GM18873 (cell line): ENCODE measurements around the gene GM2A.
"Not testable (repeated sequence)": the region's sequence is repeated elsewhere in the genome, so short reads cannot be mapped to it uniquely, and the experiment has no call there.

Source experiments
- ATAC-seq: cut with Tn5 transposase; IDR thresholded peaks from one replicate; pipeline ENCODE4 v1.9.1; 2021; ENCODE audit warnings: mild to moderate bottlenecking, moderate library complexity, moderate number of reproducible peaks; ENCODE audit not compliant: unreplicated experiment, low FRiP score

GM2A gene

DNA sequence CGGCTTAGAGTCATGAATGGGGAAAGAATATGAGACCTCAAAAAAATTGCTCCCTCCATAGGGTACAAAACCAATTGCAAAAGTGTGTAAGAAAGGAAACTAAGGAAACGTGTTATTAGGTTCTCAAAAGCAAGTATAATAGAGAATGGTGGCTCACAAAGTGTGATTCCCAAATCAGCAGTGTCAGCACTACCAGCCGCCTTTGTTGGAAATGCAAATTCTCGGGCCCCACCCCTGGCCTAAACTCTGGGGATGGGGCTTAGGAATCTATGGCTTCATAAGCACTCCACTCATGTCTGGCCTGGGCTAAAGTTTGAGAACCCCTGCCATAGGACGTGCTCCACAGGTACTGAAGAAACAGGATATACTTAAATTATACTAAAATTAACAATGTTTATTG, 27.5 kb upstream of the GM2A start:
- no peak for ATAC-seq

DNA sequence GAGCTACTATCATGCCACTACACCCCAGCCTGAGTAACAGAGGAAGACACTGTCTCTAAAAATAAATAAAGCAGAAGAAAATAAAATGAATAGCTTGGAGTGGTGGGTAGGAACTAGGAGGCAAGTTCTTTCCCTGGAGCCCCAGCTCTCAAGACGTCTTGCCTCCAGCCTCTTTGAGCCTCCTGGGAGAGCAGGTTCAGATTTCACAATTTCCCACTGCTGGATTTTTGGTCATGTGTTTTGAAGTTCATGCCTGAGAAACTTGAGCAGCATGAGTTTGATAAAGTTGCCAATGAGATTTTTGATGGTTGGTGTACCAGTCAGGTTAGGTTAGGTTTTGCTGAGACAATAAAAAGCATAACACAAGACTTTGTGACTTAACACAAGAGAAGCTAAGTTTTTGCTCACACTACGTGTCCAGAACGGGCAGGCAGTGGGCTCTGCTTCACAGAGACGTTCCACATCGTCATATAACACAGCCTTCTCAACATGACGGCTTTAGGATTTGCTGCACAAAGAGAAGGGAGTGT, 25.0 kb upstream of the GM2A start:
- no peak for ATAC-seq

DNA sequence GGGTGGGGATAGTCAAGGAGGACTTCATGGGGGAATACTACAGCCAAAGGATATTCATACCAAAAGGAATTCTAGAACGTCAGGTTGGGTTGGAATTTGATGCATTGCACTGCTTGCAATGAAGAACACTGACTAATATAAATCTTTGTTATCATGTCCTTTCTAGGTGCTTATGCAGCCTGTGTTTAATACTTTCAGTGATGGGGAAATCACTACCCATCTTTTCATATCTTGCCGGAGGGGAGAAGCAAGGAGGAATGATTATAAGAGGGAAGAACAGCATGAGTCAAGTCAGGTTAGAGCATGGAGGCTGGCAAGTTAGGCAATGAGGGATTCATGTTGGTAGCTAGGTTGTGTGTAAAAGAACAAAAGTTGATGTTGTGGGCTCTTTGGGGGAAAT, 24.0 kb upstream of the GM2A start:
- ATAC-seq, result no peak

DNA sequence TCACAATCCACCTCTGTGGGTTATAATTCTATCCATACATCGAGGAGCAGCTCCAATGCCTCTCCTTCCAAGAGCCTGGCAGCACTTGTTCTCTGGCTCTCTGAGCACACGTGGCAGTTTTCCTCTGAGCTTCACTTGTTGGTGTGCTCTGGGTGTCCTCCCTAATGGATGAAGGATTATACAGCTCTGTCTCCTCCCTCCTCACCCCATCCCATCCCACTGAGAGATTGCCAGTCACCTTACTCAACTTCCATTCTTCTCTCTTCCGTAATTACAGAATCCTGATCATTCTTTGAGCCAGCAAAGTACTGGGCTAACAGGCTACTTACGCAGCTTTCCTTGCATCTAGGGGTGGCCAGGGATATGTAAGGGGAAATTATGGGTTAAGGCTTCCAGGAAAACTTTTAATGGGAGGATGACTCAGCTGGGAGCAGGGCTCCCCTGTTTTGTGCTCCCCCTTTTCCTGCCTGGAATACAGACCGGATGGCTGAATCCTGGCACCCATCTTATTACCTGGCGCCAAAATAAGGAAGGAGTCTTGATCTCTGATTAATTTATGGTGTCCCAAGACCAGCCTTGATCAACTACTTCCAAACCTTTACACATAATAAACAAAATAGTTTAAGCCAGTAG, 22.8 kb upstream of the GM2A start:
- no peak for ATAC-seq

DNA sequence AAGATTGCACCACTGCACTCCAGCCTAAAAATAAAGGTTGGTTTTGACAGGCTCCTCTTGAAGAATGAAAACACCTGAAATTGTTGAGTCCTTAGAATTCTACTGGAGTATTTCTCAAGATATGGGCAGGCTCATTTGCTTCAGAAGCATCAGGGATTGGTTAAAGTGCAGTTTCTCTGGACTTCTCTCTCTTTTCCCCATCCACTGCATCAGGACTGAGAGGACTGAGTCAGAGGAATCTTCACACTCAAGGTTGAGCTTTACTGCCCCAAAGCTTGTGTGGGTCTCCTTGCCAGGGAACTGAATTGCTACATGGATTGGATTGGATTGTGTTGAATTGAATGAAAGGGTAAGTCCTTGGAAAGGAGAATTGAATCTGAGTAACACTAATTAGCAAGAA, 21.6 kb upstream of the GM2A start:
- no peak for ATAC-seq

DNA sequence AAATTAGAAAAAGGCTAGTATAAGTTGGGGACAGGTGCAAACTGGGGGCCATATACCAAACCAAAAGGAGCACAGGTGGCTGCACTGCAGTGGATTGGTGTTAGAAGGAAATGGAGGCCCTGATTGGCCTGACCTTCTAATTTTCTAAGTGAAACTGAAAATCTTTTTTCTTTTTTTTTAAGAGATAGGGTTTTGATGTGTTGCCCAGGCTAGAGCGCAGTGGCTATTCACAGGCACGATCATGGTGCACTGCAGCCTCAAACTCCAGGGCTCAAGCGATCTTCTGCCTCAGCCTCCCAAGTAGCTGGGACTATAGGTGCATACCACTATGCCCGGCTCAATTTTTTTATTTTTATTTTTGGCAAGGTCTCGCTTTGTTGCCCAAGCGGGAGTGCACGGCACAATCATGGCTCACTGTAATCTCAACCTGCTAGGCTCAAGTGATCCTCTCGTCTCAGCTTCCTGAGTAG, 19.3 kb upstream of the GM2A start:
- peak; percentile 61 for ATAC-seq

DNA sequence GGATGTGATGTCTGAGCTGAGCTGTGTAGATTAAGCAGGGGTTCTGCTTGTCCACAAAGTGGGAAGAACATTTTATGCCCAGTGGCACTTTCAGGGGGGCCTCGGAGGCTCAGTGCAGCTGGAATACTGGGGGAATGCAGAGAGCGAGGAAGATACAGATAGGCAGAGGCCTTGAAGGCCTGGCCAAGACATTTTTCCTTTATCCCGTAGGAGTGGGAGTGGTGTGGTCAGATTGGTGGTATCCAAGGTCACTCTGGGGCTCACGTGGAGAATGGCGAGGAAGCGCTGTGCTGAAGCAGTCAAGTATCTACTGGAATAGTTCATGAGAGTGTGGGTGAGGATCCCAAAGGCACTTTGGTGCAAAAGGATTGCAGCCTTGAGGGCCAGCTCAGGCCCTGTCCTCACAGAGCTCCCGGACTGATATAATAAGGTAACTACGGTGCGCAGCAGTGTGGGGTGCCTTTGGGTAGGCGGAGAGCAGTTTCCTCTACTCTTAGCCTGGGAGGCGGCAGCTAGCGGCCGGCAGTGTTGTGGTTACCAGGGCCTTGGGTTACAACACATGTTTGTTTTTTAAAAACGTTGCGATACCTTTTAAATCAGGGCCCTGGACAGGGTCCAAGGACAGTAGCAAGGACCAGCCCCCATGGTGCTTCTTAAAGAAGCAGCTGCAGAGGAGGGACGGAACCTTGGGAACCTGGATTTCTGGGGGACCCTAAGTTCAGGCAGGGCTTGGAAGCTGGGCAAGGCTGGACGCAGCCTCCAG, 18.3 kb upstream of the GM2A start:
- ATAC-seq, result no peak

DNA sequence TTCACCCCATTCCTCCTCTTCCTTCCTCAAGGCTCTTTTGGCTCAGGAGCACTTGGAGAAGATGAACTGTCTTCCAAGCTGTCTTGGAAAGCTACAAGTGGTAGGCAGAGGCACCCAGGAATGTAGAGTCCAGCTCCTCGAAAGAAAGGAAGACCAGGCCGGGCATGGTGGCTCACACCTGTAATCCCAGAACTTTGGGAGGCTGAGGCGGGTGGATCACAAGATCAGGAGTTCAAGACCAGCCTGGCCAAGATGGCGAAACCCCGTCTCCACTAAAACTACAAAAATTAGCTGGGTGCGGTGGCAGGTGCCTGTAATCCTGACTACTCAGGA, 17.8 kb upstream of the GM2A start:
- not testable (repeated sequence) for ATAC-seq

DNA sequence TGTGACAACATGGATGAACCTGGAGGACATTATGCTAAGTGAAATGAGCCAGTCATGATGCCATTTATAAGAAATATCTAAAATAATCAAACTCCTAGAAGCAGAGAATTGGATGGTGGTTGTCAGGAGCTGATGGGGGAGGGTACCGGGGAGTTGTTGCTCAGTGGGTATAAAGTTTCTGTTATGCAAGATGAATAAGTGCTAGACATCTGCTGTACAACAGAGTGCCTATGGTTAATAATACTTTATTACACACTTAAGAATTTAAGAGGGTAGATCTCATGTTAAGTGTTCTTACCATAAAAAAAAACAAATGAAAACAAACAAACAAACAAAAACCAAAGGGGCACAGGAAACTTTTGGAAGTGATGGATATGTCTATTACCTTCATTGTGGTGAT, 16.1 kb upstream of the GM2A start:
- ATAC-seq, result no peak

DNA sequence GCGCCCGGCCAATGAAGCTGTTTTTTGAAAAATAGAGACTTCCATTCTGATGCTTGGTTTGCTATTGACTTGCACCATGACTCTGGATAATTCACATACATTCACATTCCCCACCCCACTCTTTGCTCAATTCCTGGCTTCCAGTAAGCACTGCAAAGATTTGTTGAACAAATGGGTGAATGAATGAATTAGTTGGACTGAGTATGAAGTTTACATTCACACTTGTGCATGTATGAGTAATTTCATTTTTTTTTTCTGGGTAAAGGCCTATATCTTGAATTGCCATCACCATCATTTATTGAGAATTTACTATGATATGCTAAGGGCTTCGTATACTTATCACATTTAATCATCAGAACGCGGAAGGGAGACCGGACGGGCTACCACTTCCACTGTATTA, 15.3 kb upstream of the GM2A start:
- ATAC-seq, result no peak

DNA sequence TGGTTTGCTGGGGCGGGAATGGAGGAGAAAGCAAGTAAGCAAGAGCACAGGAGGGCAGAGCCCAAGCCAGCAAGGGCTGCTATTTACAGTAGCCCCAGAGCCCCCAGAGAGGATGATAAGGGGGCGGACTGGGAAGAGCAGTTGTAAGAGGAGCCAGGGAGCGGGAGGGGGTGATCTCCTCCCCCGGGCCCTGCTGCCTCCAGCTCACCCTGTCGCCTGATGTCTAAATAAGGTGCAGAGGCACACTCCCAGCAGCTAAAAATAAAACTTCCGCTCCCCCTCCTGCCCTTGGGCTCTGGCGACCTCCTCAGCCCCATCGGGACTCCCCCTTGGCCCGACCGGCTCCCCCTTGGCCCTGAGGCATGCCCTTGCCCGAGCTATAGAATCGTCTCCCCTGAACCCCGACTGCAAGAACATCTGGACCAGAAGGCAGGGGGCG, 14.7 kb upstream of the GM2A start:
- ATAC-seq, result peak; percentile 31

DNA sequence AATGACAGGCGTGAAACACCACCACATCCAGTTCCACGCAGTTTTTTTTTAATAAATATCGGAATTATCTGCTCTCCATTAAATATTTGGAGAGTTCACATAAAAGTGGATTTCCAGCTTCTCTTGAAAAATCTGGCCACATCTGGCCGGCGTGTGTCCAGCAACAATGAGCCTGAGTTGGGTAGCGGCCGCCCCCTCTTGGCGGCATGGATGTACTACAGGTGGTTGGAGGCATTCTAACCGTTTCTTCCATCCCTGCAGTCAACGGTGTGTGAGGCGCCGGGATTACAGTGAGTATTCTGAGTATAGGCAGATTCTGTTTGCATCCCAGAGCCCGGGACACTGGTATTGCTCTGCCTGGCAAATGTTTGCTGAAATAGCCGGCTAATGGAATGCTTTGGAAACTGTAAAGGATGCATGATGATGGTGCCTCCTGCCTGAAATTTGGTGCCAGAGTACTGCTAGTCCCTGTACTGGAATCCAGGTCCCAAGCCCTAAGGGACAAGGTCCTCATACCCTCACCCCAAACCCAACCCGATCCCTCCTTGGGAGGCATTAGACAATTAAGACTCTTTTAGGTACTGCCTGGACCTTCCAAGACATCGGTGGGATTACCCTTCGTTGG, 13.6 kb upstream of the GM2A start:
- no peak for ATAC-seq

DNA sequence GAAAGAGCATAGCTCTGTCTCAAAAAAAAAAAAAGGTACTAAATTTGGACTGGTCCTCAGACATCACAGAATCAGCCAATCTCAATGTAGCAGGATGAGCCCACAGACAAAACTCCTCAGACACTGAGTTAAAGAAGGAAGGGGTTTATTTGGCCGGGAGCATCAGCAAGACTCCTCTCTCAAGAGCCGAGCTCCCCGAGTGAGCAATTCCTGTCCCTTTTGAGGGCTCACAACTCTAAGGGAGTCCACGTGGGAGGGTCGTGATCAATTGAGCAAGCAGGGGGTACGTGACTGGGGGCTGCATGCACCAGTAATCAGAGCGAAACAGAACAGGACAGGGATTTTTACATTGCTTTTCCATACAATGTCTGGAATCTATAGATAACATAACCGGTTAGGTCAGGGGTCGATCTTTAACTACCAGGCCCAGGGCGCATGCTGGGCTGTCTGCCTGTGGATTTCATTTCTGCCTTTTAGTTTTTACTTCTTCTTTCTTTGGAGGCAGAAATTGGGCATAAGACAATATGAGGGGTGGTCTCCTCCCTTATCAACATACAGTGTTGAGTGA, 12.6 kb upstream of the GM2A start:
- ATAC-seq, result not testable (repeated sequence)

DNA sequence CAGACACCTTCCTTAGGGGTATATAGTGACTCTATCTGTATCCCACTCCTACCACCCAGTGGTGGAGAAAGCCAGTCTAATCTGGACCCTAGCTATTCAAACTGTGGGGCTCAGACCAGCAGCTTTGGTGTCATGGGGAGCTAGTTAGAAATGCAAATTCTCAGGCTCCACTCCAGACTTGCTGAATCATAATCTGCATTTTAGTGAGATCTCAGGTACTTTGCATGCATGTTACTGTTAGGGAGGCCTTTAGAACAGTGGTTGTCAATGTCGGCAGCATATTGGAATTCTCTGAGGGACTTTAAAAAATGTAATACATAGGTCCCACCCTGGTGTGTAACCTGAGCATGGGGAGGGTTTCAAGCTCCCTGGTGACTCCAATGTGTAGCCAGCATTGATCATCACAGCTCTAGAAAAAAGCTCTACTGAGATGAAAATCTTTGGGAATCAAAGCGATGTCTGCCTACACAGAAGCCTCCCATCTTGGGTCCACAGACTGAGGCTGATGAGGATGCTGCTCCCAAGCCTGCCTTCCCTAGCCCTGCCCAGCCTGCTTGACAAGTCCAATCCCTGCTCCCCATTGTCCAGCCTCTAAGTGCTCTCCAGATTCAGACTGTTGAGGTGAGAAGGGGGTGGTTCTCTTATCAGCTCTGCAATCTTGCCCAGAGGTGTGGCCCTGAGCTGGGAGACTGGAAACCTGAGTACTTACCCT, 11.9 kb upstream of the GM2A start:
- ATAC-seq, result peak; percentile 36

DNA sequence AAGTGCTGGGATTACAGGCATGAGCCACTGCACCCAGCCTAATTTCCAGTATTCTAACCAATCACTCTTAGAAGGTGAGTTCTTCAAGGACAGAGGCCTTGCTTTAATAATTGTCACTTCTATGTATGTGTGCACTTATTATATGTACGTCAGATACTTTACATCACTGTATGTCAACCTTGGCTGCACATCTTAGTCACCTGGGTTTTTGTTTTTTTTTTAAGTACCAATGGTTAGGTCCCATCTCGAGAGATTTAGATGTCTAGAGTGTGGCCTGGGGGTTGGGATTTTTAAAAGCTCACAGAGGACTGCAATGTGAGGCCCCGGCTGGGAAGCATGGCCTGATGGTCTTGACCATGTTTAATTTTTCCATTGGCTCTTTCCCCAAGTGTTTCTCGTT, 9.9 kb upstream of the GM2A start:
- no peak for ATAC-seq

DNA sequence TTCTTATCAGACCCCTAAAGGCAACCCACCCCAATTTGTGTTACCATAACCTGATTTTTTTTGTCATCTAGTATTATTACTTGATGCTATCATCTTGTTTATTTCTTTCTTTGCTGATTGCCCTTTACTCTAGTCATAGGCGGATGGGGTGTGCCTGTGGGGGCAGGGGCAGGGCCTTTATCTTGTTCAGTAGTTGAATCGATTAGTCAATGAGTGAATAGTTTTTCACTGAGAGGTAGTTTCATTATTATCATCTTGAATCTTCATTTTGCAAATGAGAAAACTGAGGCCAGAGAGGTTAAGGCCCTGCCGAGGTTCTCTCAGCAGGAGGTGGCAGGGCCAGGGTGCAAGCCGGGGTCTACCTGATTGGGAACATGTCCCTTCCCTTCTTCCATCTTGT, 9.4 kb upstream of the GM2A start:
- no peak for ATAC-seq

DNA sequence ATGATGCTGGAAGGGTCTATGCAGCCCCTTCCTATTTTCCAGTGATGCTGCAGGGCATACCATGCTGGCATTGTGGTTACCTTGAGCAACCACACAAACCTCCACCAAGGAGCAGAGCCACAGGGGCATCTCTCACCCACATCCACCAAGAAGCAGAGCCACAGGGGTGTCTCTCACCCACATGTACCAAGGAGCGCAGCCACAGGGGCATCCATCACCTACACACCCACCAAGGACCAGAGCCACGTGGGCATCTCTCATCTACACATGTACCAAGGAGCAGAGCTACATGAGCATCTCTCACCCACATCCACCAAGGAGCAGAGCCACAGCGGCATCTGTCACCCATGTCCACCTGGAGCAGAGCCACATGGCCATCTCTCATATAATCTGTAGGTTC, 8.8 kb upstream of the GM2A start:
- ATAC-seq, result no peak

DNA sequence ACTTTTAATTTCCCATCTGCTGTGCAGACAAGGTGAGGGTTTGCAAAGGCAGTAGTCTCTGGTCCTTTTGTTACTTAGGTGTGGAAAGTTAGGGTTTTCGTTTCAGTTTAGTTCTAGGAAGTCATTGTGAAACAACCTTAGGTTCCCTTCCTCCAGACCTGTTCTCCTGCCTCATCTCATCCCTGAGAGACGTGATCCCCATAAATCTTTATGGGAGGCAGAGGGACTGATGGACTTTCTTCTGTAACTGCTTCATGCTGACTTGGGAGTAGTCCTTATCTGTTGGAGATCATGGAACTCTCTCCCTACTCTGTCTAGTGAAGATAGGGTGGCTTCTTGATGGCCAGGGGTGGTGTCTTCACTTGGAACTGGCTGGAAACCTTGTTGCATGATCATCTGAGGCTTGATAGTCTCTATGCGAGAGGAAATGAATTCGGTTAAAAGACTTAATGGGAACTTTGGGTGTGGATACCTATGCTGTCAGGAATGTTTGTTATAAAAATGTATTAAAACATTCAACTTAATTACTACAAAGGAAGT, 7.2 kb upstream of the GM2A start:
- ATAC-seq, result no peak

DNA sequence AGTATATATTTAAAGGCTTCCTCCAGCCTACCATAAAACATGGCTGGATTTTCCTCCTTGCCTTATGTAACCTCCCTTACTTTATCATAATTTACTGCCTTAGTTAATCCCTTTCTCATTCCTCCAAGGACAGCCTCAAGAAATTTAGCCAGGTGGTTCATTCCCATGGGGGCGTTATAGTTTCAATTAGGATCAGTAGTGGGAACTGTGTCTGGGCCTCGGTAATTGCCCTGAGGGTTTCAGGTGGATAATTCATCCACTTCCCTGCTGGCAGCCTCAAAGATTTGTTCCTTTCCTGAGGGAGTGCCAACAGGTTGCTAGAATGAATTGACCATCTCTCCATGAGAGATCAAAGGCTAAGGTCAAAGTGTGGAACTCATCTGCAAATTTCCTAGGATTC, 4.3 kb upstream of the GM2A start:
- no peak for ATAC-seq

DNA sequence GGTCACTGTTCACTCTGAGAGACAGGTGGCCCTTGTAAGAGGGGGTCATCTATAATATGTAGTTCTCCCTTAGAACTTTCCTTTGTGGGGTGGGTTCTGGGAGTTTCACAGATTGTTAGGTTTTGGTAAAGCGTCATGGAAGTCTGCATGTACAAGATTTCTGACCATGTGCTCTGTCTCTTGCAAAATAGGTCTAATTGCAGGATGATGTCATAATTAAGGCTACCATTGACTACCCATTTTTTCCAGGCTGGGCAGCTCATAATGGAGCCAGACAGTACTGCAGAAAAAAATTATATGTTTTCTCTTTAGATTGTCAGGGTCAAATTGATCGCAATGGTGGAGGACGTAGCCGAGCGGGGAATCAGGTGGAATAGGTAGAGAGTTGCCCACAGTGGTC, 3.7 kb upstream of the GM2A start:
- ATAC-seq, result no peak
